ENCODE data around the gene RDH8. TPM values are rescaled to one million over a fixed set of nuclear protein-coding genes. Genes with fewer than 3 reads are reported as not detected.

RDH8 gene
- total RNA-seq (2021; ENCODE audit: unreplicated experiment) (not detected), Bru-seq, nascent RNA (not detected), BruChase-seq, experiment 1, labeled RNA remaining after a 2-hour chase (not detected), BruChase-seq, experiment 2, labeled RNA remaining after a 6-hour chase (not detected)
- not detected for polyA plus RNA-seq (2012; ENCODE audit: insufficient read length)
- long read RNA-seq, result 0 reads

DNA sequence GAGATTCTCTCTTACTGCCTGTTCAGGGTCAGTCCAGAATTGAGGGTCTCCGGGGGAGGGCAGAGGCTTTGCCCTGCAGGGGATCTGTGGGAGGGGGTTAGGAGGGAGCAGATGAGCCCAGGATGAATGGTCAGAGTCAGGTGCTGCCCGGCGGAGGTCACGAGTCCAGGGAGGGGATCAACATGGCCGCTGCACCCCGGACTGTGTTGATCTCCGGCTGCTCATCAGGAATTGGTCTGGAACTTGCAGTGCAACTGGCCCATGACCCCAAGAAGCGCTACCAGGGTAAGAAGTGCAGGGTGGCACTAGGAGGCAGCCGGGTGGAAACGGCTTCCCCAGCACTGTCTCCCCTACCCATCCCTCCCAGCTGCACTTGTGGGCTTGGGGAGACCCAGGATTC, at the start of gene RDH8:
Gene RDH8 (plus strand): TSS at position 168 of the 400 bp plus-strand sequence. CDS start 15 bp downstream, at position 183.
- no peak for DNase-seq (ENCODE audit: low read depth, low spot score)
- no peak for TF ChIP-seq TCF7L2 (IDR thresholded peaks at IDR 0.05; ENCODE audit: low read depth, low read length)
- no peak for TF ChIP-seq CTCF (IDR thresholded peaks at IDR 0.05)
- TF ChIP-seq POLR2AphosphoS5 (IDR thresholded peaks at IDR 0.05; ENCODE audit: low read depth, low read length), result no peak
- TF ChIP-seq, protein P1, sequence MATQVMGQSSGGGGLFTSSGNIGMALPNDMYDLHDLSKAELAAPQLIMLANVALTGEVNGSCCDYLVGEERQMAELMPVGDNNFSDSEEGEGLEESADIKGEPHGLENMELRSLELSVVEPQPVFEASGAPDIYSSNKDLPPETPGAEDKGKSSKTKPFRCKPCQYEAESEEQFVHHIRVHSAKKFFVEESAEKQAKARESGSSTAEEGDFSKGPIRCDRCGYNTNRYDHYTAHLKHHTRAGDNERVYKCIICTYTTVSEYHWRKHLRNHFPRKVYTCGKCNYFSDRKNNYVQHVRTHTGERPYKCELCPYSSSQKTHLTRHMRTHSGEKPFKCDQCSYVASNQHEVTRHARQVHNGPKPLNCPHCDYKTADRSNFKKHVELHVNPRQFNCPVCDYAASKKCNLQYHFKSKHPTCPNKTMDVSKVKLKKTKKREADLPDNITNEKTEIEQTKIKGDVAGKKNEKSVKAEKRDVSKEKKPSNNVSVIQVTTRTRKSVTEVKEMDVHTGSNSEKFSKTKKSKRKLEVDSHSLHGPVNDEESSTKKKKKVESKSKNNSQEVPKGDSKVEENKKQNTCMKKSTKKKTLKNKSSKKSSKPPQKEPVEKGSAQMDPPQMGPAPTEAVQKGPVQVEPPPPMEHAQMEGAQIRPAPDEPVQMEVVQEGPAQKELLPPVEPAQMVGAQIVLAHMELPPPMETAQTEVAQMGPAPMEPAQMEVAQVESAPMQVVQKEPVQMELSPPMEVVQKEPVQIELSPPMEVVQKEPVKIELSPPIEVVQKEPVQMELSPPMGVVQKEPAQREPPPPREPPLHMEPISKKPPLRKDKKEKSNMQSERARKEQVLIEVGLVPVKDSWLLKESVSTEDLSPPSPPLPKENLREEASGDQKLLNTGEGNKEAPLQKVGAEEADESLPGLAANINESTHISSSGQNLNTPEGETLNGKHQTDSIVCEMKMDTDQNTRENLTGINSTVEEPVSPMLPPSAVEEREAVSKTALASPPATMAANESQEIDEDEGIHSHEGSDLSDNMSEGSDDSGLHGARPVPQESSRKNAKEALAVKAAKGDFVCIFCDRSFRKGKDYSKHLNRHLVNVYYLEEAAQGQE (IDR thresholded peaks at IDR 0.05; ENCODE audit: insufficient read depth in 1 of 2, low read depth in 2 of 2, low read length in 1 of 2), result no peak
- TF ChIP-seq SIN3A (IDR thresholded peaks at IDR 0.05; ENCODE audit: borderline replicate concordance, insufficient read depth, low read depth, low read length), result no peak

GRCh38 chr19:9966024-9966423, 47.3 kb upstream of the RDH8 start:
- DNase-seq (ENCODE audit: low read depth, low spot score), result no peak
- POLR2A ChIA-PET, result no interaction called here
- in situ Hi-C loops (cut with HindIII; ENCODE audit: low pct_unique_long_range_greater_than_20kb, low sequenced_read_pairs), result no loop called here
- H3K36me3 ChIP-seq (ENCODE audit: control insufficient read depth, insufficient read depth, low read length), result no peaks in the 10 kb centered on the region
- no peaks in the 10 kb centered on the region for H3K27me3 ChIP-seq (ENCODE audit: control insufficient read depth, insufficient read depth, low read length)
- no peak overlapping the region for H3K27ac ChIP-seq (ENCODE audit: low read length)
- intact Hi-C loops (cut with micrococcal nuclease; ENCODE audit: unreplicated experiment), result no loop called here
- TF ChIP-seq, protein P1 (IDR thresholded peaks at IDR 0.05; ENCODE audit: insufficient read depth in 1 of 2, low read depth in 2 of 2, low read length in 1 of 2), result no peak
- TF ChIP-seq TCF7L2 (IDR thresholded peaks at IDR 0.05; ENCODE audit: low read depth, low read length) (no peak), SIN3A (IDR thresholded peaks at IDR 0.05; ENCODE audit: borderline replicate concordance, insufficient read depth, low read depth, low read length) (no peak), CTCF (IDR thresholded peaks at IDR 0.05) (no peak), POLR2AphosphoS5 (IDR thresholded peaks at IDR 0.05; ENCODE audit: low read depth, low read length) (no peak)
- no peak overlapping the region for H3K4me3 ChIP-seq (ENCODE audit: low read depth in 2 of 2, low read length in 2 of 2)
- CTCF ChIA-PET, result no interaction called here
- H3K4me1 ChIP-seq (ENCODE audit: control insufficient read depth, insufficient read depth, low read length), result no peaks in the 10 kb centered on the region
- ATAC-seq, result no peak
- H3K9me3 ChIP-seq (ENCODE audit: control insufficient read depth, insufficient read depth, low read depth, low read length), result no peaks in the 10 kb centered on the region
- no TSS peak for BruUV-seq (replicated peaks)

More for the DNA sequence above, at the start of gene RDH8:
- Histone ChIP-seq H3K9me3 (ENCODE audit: control insufficient read depth, insufficient read depth, low read depth, low read length) (no peaks in the 10 kb centered on the region), H3K4me1 (ENCODE audit: control insufficient read depth, insufficient read depth, low read length) (no peaks in the 10 kb centered on the region), H3K27ac (ENCODE audit: low read length) (no peak within 1 kb of the TSS), H3K4me3 (ENCODE audit: low read depth in 2 of 2, low read length in 2 of 2) (no peak within 1 kb of the TSS), H3K36me3 (ENCODE audit: control insufficient read depth, insufficient read depth, low read length) (no peaks in the 10 kb centered on the region), H3K27me3 (ENCODE audit: control insufficient read depth, insufficient read depth, low read length) (peaks cover 6% of the 10 kb centered on the region; the same call in 1 of the 2 replicates)
- no TSS peak for BruUV-seq (replicated peaks)
- ATAC-seq, result no peak
- POLR2A ChIA-PET, result no interaction called here
- in situ Hi-C loops (cut with HindIII; ENCODE audit: low pct_unique_long_range_greater_than_20kb, low sequenced_read_pairs) (no loop called here), intact Hi-C loops (cut with micrococcal nuclease; ENCODE audit: unreplicated experiment) (no loop called here)
- CTCF ChIA-PET, result no interaction called here
